ENCODE results near the gene SLC35A5.

The SLC35A5 gene

DNA sequence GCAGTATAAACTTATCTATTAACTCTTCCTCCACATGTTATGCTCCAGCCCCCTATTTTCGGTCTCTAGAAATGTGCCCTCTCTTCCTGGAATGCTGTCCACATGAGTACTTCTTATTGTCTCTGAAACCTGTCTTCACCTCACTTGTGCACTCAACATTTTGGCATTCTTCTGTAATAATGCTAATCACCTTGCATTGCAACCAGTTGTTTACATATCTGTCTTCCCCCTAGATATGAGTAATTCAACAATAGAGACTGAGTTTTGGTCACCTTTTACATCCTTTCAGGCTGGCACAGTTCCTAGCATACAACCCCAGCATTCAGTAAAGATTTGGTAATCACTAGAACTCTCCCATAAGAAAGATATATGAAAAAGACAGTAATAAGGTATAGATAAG lies 61.9 kb downstream of the SLC35A5 start:
- Histone ChIP-seq H3K4me1 (ENCODE audit: control insufficient read depth, insufficient read depth, low read length, poor library complexity, severe bottlenecking) (peaks cover 36% of the 10 kb centered on the region), H3K4me3 (ENCODE audit: extremely low read depth, insufficient read depth, low read length, poor library complexity, severe bottlenecking) (no peak overlapping the region), H3K36me3 (ENCODE audit: control insufficient read depth, insufficient read depth, low read length) (peaks cover 60% of the 10 kb centered on the region), H3K27ac (ENCODE audit: low read depth, low read length, severe bottlenecking) (no peak overlapping the region), H3K9me3 (ENCODE audit: control insufficient read depth, low read length) (no peaks in the 10 kb centered on the region)
- 90 to 100% methylated on average over 1 of the region's 1 CpG for WGBS, 2 experiments (ENCODE audit: insufficient coverage in 2 of 2)

DNA sequence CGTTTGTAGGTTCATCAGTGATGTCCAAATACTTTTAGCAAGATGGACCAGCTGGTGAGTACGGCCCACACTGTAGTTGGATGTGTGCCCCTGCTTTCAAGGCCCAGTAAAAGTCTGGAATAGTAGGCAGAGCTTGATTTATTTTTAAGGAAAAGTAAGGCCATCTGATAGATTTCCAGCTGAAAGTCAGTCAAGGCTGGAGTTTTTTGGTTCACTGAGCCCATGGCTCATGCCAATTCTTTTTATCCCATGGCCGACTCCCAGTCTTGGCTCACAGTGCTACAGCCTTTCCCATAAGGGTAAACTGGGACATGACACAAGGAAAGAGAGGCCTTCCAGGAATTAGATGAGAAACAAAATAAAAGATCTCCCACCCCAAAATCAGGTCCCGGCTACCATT lies 65.6 kb downstream of the SLC35A5 start:
- no peak overlapping the region for H3K4me3 ChIP-seq (ENCODE audit: extremely low read depth, insufficient read depth, low read length, poor library complexity, severe bottlenecking)
- H3K36me3 ChIP-seq (ENCODE audit: control insufficient read depth, insufficient read depth, low read length), result peaks cover 41% of the 10 kb centered on the region
- H3K27ac ChIP-seq (ENCODE audit: low read depth, low read length, severe bottlenecking), result peak overlapping the region; percentile 50
- H3K4me1 ChIP-seq (ENCODE audit: control insufficient read depth, insufficient read depth, low read length, poor library complexity, severe bottlenecking), result peaks cover 67% of the 10 kb centered on the region
- WGBS, 2 experiments (ENCODE audit: insufficient coverage in 2 of 2), result 83 to 90% methylated on average over 2 to 3 of the region's 4 CpGs
- H3K9me3 ChIP-seq (ENCODE audit: control insufficient read depth, low read length), result no peaks in the 10 kb centered on the region

DNA sequence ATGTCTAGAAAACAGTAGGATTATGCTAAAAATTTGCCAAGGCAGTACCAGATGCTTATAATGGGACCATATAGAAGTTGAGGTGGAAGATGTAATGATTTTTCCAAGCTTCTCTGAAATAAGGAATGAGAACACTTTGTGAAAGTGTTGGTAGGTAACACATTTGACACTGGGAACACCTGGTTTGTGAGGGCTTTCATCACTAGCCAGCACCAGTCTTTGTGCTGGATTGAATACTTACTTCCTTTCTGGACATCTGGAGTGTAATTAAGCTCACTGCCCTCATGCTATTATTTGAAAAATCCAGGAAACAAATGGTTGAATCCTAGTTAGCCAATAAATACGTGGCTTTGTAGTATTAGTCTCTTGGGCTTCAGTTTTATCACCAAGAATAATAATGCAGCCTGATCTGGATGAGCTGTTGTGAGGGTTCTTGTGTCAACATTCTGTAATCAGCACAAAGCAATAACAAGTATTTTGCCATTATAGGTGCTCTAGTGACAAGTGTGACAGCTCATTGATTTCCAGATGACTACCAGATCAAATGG lies 66.1 kb downstream of the SLC35A5 start:
- no CpG with 5 or more reads among the region's 1 CpG for WGBS, 2 experiments (ENCODE audit: insufficient coverage in 2 of 2)

DNA sequence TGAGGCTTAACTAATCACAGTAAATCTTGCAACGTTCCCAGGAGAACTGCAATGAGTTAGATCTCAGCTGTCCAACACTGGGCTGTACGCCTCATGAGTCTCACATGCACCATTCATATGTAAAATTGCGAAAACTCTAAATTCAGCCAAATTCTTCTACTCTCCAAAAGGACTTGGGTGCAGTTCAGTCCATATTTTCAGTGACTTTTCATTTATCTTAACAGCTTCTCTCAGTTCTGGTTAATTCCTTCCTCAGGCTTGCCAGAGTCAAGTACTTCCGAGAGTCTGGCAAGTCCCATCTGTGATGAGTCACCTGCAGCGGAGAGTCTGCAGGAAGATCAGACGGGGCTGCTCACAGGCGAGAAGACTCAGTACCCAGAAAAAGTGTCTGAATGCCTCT lies 67.6 kb downstream of the SLC35A5 start:
- 51 to 63% methylated on average over 5 to 7 of the region's 7 CpGs for WGBS, 2 experiments (ENCODE audit: insufficient coverage in 2 of 2)
- Histone ChIP-seq H3K27ac (ENCODE audit: low read depth, low read length, severe bottlenecking) (peak overlapping the region; percentile 78), H3K9me3 (ENCODE audit: control insufficient read depth, low read length) (no peaks in the 10 kb centered on the region), H3K36me3 (ENCODE audit: control insufficient read depth, insufficient read depth, low read length) (peaks cover 27% of the 10 kb centered on the region), H3K4me3 (ENCODE audit: extremely low read depth, insufficient read depth, low read length, poor library complexity, severe bottlenecking) (no peak overlapping the region), H3K4me1 (ENCODE audit: control insufficient read depth, insufficient read depth, low read length, poor library complexity, severe bottlenecking) (peaks cover 74% of the 10 kb centered on the region)

More for the DNA sequence above, 66.1 kb downstream of the SLC35A5 start:
- H3K9me3 ChIP-seq (ENCODE audit: control insufficient read depth, low read length), result no peaks in the 10 kb centered on the region
- no peak overlapping the region for H3K4me3 ChIP-seq (ENCODE audit: extremely low read depth, insufficient read depth, low read length, poor library complexity, severe bottlenecking)
- H3K27ac ChIP-seq (ENCODE audit: low read depth, low read length, severe bottlenecking), result no peak overlapping the region
- H3K4me1 ChIP-seq (ENCODE audit: control insufficient read depth, insufficient read depth, low read length, poor library complexity, severe bottlenecking), result peaks cover 71% of the 10 kb centered on the region
- H3K36me3 ChIP-seq (ENCODE audit: control insufficient read depth, insufficient read depth, low read length), result peaks cover 36% of the 10 kb centered on the region

DNA sequence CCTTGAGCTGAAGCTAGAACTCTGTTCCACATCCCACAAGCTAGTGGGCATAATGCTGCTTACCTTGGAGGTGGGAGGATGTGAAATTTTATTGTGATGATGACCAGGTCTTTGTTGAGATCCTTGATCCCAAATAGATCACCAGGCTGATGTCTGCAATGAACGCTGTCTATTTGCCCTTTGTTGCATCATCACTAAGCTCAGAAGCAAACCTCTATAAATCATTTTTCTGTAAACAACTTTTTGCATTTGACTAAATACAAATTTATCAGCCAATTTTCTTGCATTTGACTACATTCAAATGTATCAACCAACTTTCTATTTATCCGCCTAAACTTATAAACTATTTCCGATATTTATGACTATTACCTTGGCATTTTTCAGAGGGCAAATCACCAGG lies 69.4 kb downstream of the SLC35A5 start:
- H3K27ac ChIP-seq (ENCODE audit: low read depth, low read length, severe bottlenecking), result no peak overlapping the region
- H3K9me3 ChIP-seq (ENCODE audit: control insufficient read depth, low read length), result no peaks in the 10 kb centered on the region
- peaks cover 78% of the 10 kb centered on the region for H3K4me1 ChIP-seq (ENCODE audit: control insufficient read depth, insufficient read depth, low read length, poor library complexity, severe bottlenecking)
- WGBS, 2 experiments (ENCODE audit: insufficient coverage in 2 of 2), result 97 to 100% methylated on average over 2 to 3 of the region's 3 CpGs
- H3K36me3 ChIP-seq (ENCODE audit: control insufficient read depth, insufficient read depth, low read length), result peaks cover 24% of the 10 kb centered on the region
- no peak overlapping the region for H3K4me3 ChIP-seq (ENCODE audit: extremely low read depth, insufficient read depth, low read length, poor library complexity, severe bottlenecking)

DNA sequence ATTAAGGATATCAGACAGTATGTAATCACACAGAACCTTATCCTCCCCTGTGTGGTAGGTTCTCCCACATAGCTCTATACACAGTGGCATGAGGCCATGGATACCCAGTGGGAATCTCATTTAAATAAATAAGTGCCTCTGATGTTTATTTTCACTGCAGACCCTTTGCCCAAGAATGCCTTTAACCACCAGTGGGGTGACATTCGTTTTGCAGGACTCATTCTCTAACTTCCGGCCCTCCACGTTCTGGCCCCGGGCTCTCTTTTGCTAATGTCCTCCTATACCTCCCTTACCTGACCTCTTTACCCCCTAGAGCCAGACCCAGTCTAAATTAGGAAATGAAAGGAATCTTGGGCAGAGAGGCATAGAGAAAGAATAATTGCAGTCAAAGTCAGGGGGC lies 70.8 kb downstream of the SLC35A5 start:
- WGBS, 2 experiments (ENCODE audit: insufficient coverage in 2 of 2), result 0% methylated on average over 1 of the region's 4 CpGs
- no peak overlapping the region for H3K4me3 ChIP-seq (ENCODE audit: extremely low read depth, insufficient read depth, low read length, poor library complexity, severe bottlenecking)
- peaks cover 16% of the 10 kb centered on the region for H3K36me3 ChIP-seq (ENCODE audit: control insufficient read depth, insufficient read depth, low read length)
- H3K9me3 ChIP-seq (ENCODE audit: control insufficient read depth, low read length), result peaks cover 4% of the 10 kb centered on the region
- H3K4me1 ChIP-seq (ENCODE audit: control insufficient read depth, insufficient read depth, low read length, poor library complexity, severe bottlenecking), result peaks cover 66% of the 10 kb centered on the region
- peak overlapping the region; percentile 33 for H3K27ac ChIP-seq (ENCODE audit: low read depth, low read length, severe bottlenecking)

DNA sequence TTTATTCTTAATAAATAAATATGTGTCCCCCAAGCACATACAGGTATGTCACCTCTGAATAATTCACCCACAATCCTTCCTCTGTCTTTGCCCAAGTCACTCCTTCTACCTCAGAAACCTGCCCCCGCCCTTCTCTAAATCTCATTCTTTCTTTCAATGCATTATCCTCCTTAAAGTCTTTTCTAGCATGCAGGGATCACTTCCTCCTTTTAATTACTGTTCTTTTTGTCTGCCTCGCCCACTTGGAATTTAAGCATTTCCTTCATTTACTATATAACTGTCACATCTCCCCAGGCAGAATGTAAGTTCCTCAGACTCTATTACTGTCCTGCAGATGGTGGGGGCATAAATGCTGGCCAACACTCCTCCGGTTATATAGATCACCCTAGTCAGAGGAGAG lies 71.3 kb downstream of the SLC35A5 start:
- Histone ChIP-seq H3K9me3 (ENCODE audit: control insufficient read depth, low read length) (peaks cover 4% of the 10 kb centered on the region), H3K36me3 (ENCODE audit: control insufficient read depth, insufficient read depth, low read length) (peaks cover 15% of the 10 kb centered on the region), H3K4me1 (ENCODE audit: control insufficient read depth, insufficient read depth, low read length, poor library complexity, severe bottlenecking) (peaks cover 60% of the 10 kb centered on the region), H3K27ac (ENCODE audit: low read depth, low read length, severe bottlenecking) (no peak overlapping the region), H3K4me3 (ENCODE audit: extremely low read depth, insufficient read depth, low read length, poor library complexity, severe bottlenecking) (no peak overlapping the region)
- WGBS, 2 experiments (ENCODE audit: insufficient coverage in 2 of 2), result 81 to 89% methylated on average over 2 of the region's 3 CpGs

DNA sequence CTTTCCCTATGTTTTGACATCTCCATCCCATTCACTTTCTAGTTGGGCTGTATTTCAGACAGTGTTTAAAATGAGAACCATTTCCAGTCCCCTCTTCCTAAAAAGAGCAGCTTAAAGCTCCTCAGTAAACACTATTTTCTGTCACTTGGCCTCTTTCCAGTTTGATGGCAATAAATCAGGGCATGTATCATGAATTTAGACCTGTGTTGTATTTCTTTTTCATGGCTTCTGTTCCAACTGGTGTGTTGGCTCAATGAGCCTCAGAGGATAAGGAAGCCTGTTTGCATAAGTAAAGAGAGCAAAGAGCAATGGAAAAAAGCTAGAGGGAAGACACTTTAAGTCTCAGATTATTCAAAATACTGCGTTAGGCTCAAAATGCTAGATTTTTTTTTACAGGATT lies 71.9 kb downstream of the SLC35A5 start:
- Histone ChIP-seq H3K4me1 (ENCODE audit: control insufficient read depth, insufficient read depth, low read length, poor library complexity, severe bottlenecking) (peaks cover 60% of the 10 kb centered on the region), H3K27ac (ENCODE audit: low read depth, low read length, severe bottlenecking) (peak overlapping the region; percentile 60), H3K9me3 (ENCODE audit: control insufficient read depth, low read length) (peaks cover 4% of the 10 kb centered on the region), H3K4me3 (ENCODE audit: extremely low read depth, insufficient read depth, low read length, poor library complexity, severe bottlenecking) (no peak overlapping the region), H3K36me3 (ENCODE audit: control insufficient read depth, insufficient read depth, low read length) (peaks cover 15% of the 10 kb centered on the region)
- no CpG with 5 or more reads among the region's 1 CpG for WGBS, 2 experiments (ENCODE audit: insufficient coverage in 2 of 2)

DNA sequence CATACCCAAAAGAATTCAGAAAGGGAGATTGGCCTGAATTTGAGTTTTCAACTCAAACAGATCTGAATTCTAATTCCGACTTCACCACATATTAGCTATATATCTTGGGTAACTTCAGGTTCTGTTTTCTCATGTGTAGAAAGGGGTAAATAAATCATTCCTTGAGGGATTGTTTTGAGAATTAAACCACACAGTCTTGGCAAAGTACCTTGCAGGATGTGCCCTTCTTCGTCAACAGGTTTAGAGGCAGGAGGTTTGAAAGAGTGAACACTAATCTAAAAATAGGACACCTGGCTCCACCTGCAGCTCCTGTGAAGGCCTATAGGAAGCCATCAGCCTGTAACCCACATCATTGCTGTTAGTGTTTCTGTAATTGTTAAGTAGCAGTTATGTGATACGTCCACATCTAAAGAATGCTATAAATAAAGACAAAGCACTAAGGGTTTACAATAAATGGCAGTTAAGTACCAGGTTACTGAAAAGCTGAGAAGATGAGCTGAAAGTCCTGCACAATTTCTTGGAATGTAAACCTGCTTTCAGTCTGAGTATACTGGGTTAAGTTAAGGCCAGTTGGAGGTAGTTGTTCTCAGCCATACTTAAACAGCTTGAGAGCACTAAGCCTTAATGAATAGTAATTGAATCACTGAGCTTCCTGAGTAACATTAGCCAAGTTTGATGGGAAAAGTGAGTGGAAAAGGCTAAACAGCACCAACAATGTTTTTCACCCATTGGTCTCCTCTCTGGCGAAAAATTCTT lies 73.1 kb downstream of the SLC35A5 start:
- 80 to 100% methylated on average over 1 of the region's 4 CpGs for WGBS, 2 experiments (ENCODE audit: insufficient coverage in 2 of 2)
- Histone ChIP-seq H3K27ac (ENCODE audit: low read depth, low read length, severe bottlenecking) (peak overlapping the region; percentile 11), H3K4me3 (ENCODE audit: extremely low read depth, insufficient read depth, low read length, poor library complexity, severe bottlenecking) (peak overlapping the region; percentile 28), H3K9me3 (ENCODE audit: control insufficient read depth, low read length) (peaks cover 4% of the 10 kb centered on the region), H3K36me3 (ENCODE audit: control insufficient read depth, insufficient read depth, low read length) (peaks cover 23% of the 10 kb centered on the region), H3K4me1 (ENCODE audit: control insufficient read depth, insufficient read depth, low read length, poor library complexity, severe bottlenecking) (peaks cover 52% of the 10 kb centered on the region)
